Activated CD4-positive, alpha-beta T cell treated with anti-CD3 and anti-CD28 coated beads for 36 hours (primary cell): ENCODE data around the gene DACH1. TPM values are rescaled to one million over a fixed set of nuclear protein-coding genes. Genes with fewer than 3 reads are reported as not detected.
A peak's percentile ranks its signal among the peaks of the same experiment; 100 is the strongest.

Experiments used
- ATAC-seq: fragments of 200-7000 bp; cut with Tn5 transposase; one replicate; pipeline ENCODE4 v1.10.0; 2021; ENCODE audit warnings: mild to moderate bottlenecking, moderate library complexity
- CTCF ChIA-PET: fragments of 350-600 bp; sonication (Branson Sonifier 250); formaldehyde crosslinking; loops from one replicate; lab custom pipeline; 2021; ENCODE audit warnings: antibody characterized with exemption; lab: Charles Lee
- POLR2A ChIA-PET: fragments of 350-600 bp; sonication (Branson Sonifier 250); formaldehyde crosslinking; loops from one replicate; lab custom pipeline; 2021; ENCODE audit warnings: antibody characterized with exemption, inconsistent platforms; lab: Charles Lee
- DNase-seq: peaks from one replicate; pipeline ENCODE4 v3.0.0-alpha.2; 2020
- H3K27ac Mint-ChIP-seq: one replicate; pipeline ENCODE4 v1.8.0; 2021; ENCODE audit warnings: mixed read lengths
- H3K27me3 Mint-ChIP-seq: one replicate; pipeline ENCODE4 v1.8.0; 2021; ENCODE audit warnings: mixed read lengths
- H3K36me3 Mint-ChIP-seq: one replicate; pipeline ENCODE4 v1.8.0; 2021; ENCODE audit warnings: low read depth, mixed read lengths
- H3K4me1 Mint-ChIP-seq: one replicate; pipeline ENCODE4 v1.8.0; 2021; ENCODE audit warnings: mixed read lengths
- H3K4me3 Mint-ChIP-seq: one replicate; pipeline ENCODE4 v1.8.0; 2021; ENCODE audit warnings: mild to moderate bottlenecking, moderate library complexity, mixed read lengths
- H3K9me3 Mint-ChIP-seq: one replicate; pipeline ENCODE4 v1.8.0; 2021; ENCODE audit warnings: low read depth, mixed read lengths
- intact Hi-C, 2 experiments: fragments of 100-400 bp; cut with DNase I in 1 of 2; cut with micrococcal nuclease in 1 of 2; formaldehyde crosslinking; loops; one replicate each; pipeline versions ENCODE4 v1.14.2 to v1.15.1; 2022 to 2024; cut with DNase I, micrococcal nuclease
- total RNA-seq, 2 experiments: library from RNA; stranded (reverse); gene quantifications; one replicate each; pipeline ENCODE4 v1.2.3, GENCODE V29; 2021

Gene DACH1
- total RNA-seq, 2 experiments from 2014 or later, result 0.09 to 0.21 TPM

GRCh38 chr13:71474936-71475335, 392.1 kb downstream of the DACH1 start:
- no peak for DNase-seq
- Mint-ChIP-seq H3K4me3 (no peak overlapping the region), H3K27ac (no peak overlapping the region), H3K27me3 (no peaks in the 10 kb centered on the region), H3K4me1 (no peaks in the 10 kb centered on the region), H3K9me3 (no peaks in the 10 kb centered on the region), H3K36me3 (no peaks in the 10 kb centered on the region)
- CTCF ChIA-PET, result no interaction called here
- POLR2A ChIA-PET, result no interaction called here
- no peak for ATAC-seq
- intact Hi-C loops, result no loop called here

- POLR2A ChIA-PET, result no interaction called here
- DNase-seq, result no peak
- CTCF ChIA-PET, result no interaction called here
- Mint-ChIP-seq H3K4me3 (no peak overlapping the region), H3K9me3 (no peaks in the 10 kb centered on the region), H3K4me1 (no peaks in the 10 kb centered on the region), H3K27ac (no peak overlapping the region), H3K27me3 (no peaks in the 10 kb centered on the region), H3K36me3 (no peaks in the 10 kb centered on the region)
- ATAC-seq, result no peak
- intact Hi-C loops, result no loop called here
Measured at GRCh38 chr13:71469626-71470025, 397.4 kb downstream of the DACH1 start.

GRCh38 chr13:71464686-71465085, 402.3 kb downstream of the DACH1 start:
- no peak for DNase-seq
- H3K36me3 Mint-ChIP-seq, result no peaks in the 10 kb centered on the region
- ChIA-PET CTCF (no interaction called here), POLR2A (no interaction called here)
- H3K4me1 Mint-ChIP-seq, result no peaks in the 10 kb centered on the region
- no peaks in the 10 kb centered on the region for H3K27me3 Mint-ChIP-seq
- H3K9me3 Mint-ChIP-seq, result no peaks in the 10 kb centered on the region
- no peak overlapping the region for H3K4me3 Mint-ChIP-seq
- no peak overlapping the region for H3K27ac Mint-ChIP-seq
- ATAC-seq, result no peak
- intact Hi-C loops, result no loop called here

- POLR2A ChIA-PET, result no interaction called here
- CTCF ChIA-PET, result no interaction called here
- Mint-ChIP-seq H3K27me3 (no peaks in the 10 kb centered on the region), H3K27ac (no peak overlapping the region), H3K4me3 (no peak overlapping the region), H3K4me1 (no peaks in the 10 kb centered on the region), H3K36me3 (no peaks in the 10 kb centered on the region), H3K9me3 (no peaks in the 10 kb centered on the region)
- ATAC-seq, result no peak
- DNase-seq, result no peak
- intact Hi-C loops, result no loop called here
Measured at GRCh38 chr13:71461892-71462291, 405.1 kb downstream of the DACH1 start.

GRCh38 chr13:71460211-71460610, 406.8 kb downstream of the DACH1 start:
- Mint-ChIP-seq H3K27ac (no peak overlapping the region), H3K9me3 (no peaks in the 10 kb centered on the region), H3K36me3 (no peaks in the 10 kb centered on the region), H3K27me3 (no peaks in the 10 kb centered on the region), H3K4me3 (no peak overlapping the region), H3K4me1 (no peaks in the 10 kb centered on the region)
- CTCF ChIA-PET, result no interaction called here
- intact Hi-C loops, result no loop called here
- no peak for ATAC-seq
- POLR2A ChIA-PET, result no interaction called here
- DNase-seq, result no peak

- DNase-seq (no peak), ATAC-seq (no peak)
- Mint-ChIP-seq H3K9me3 (no peaks in the 10 kb centered on the region), H3K27ac (no peak overlapping the region), H3K4me1 (no peaks in the 10 kb centered on the region), H3K36me3 (no peaks in the 10 kb centered on the region), H3K4me3 (no peak overlapping the region), H3K27me3 (no peaks in the 10 kb centered on the region)
- ChIA-PET CTCF (no interaction called here), POLR2A (no interaction called here)
- intact Hi-C loops, result no loop called here
Measured at GRCh38 chr13:71459708-71460107, 407.3 kb downstream of the DACH1 start.

GRCh38 chr13:71457645-71458044, 409.4 kb downstream of the DACH1 start:
- H3K9me3 Mint-ChIP-seq, result no peaks in the 10 kb centered on the region
- no peaks in the 10 kb centered on the region for H3K4me1 Mint-ChIP-seq
- H3K27me3 Mint-ChIP-seq, result no peaks in the 10 kb centered on the region
- no peak overlapping the region for H3K4me3 Mint-ChIP-seq
- ChIA-PET POLR2A (no interaction called here), CTCF (no interaction called here)
- DNase-seq (no peak), ATAC-seq (no peak)
- H3K27ac Mint-ChIP-seq, result no peak overlapping the region
- no peaks in the 10 kb centered on the region for H3K36me3 Mint-ChIP-seq
- intact Hi-C loops, result no loop called here

- H3K27ac Mint-ChIP-seq, result no peak overlapping the region
- no peaks in the 10 kb centered on the region for H3K9me3 Mint-ChIP-seq
- ATAC-seq (no peak), DNase-seq (no peak)
- CTCF ChIA-PET, result no interaction called here
- intact Hi-C loops, result no loop called here
- POLR2A ChIA-PET, result no interaction called here
- no peaks in the 10 kb centered on the region for H3K4me1 Mint-ChIP-seq
- no peak overlapping the region for H3K4me3 Mint-ChIP-seq
- no peaks in the 10 kb centered on the region for H3K36me3 Mint-ChIP-seq
- H3K27me3 Mint-ChIP-seq, result no peaks in the 10 kb centered on the region
Measured at GRCh38 chr13:71456136-71456535, 410.9 kb downstream of the DACH1 start.

- DNase-seq, result no peak
- ChIA-PET CTCF (no interaction called here), POLR2A (no interaction called here)
- no peaks in the 10 kb centered on the region for H3K36me3 Mint-ChIP-seq
- ATAC-seq, result peak; percentile 39
- no peak overlapping the region for H3K4me3 Mint-ChIP-seq
- H3K9me3 Mint-ChIP-seq, result no peaks in the 10 kb centered on the region
- H3K27me3 Mint-ChIP-seq, result no peaks in the 10 kb centered on the region
- H3K27ac Mint-ChIP-seq, result no peak overlapping the region
- intact Hi-C loops, result no loop called here
- no peaks in the 10 kb centered on the region for H3K4me1 Mint-ChIP-seq
Measured at GRCh38 chr13:71454509-71454908, 412.5 kb downstream of the DACH1 start.

- no peak for ATAC-seq
- intact Hi-C loops, result no loop called here
- POLR2A ChIA-PET, result no interaction called here
- no peaks in the 10 kb centered on the region for H3K9me3 Mint-ChIP-seq
- no peak for DNase-seq
- no peak overlapping the region for H3K4me3 Mint-ChIP-seq
- no peaks in the 10 kb centered on the region for H3K27me3 Mint-ChIP-seq
- CTCF ChIA-PET, result no interaction called here
- no peaks in the 10 kb centered on the region for H3K4me1 Mint-ChIP-seq
- no peaks in the 10 kb centered on the region for H3K36me3 Mint-ChIP-seq
- H3K27ac Mint-ChIP-seq, result no peak overlapping the region
Measured at GRCh38 chr13:71448080-71448630, 418.8 kb downstream of the DACH1 start.

- DNase-seq (no peak), ATAC-seq (no peak)
- Mint-ChIP-seq H3K27me3 (no peaks in the 10 kb centered on the region), H3K36me3 (no peaks in the 10 kb centered on the region), H3K9me3 (no peaks in the 10 kb centered on the region), H3K4me1 (no peaks in the 10 kb centered on the region), H3K27ac (no peak overlapping the region), H3K4me3 (no peak overlapping the region)
- ChIA-PET CTCF (no interaction called here), POLR2A (no interaction called here)
- intact Hi-C loops, result no loop called here
Measured at GRCh38 chr13:71437704-71438103, 429.3 kb downstream of the DACH1 start.

GRCh38 chr13:71430681-71431080, 436.3 kb downstream of the DACH1 start:
- no peak overlapping the region for H3K4me3 Mint-ChIP-seq
- H3K9me3 Mint-ChIP-seq, result no peaks in the 10 kb centered on the region
- intact Hi-C loops, result no loop called here
- no peaks in the 10 kb centered on the region for H3K27me3 Mint-ChIP-seq
- no peaks in the 10 kb centered on the region for H3K36me3 Mint-ChIP-seq
- ATAC-seq, result no peak
- CTCF ChIA-PET, result no interaction called here
- H3K27ac Mint-ChIP-seq, result no peak overlapping the region
- H3K4me1 Mint-ChIP-seq, result no peaks in the 10 kb centered on the region
- no peak for DNase-seq
- POLR2A ChIA-PET, result no interaction called here

- POLR2A ChIA-PET, result no interaction called here
- no peaks in the 10 kb centered on the region for H3K36me3 Mint-ChIP-seq
- CTCF ChIA-PET, result no interaction called here
- H3K4me3 Mint-ChIP-seq, result no peak overlapping the region
- H3K27me3 Mint-ChIP-seq, result no peaks in the 10 kb centered on the region
- intact Hi-C loops, result no loop called here
- no peak overlapping the region for H3K27ac Mint-ChIP-seq
- DNase-seq, result no peak
- peaks cover 9% of the 10 kb centered on the region for H3K9me3 Mint-ChIP-seq
- ATAC-seq, result no peak
- no peaks in the 10 kb centered on the region for H3K4me1 Mint-ChIP-seq
Measured at GRCh38 chr13:71417205-71417604, 449.8 kb downstream of the DACH1 start.
